ENCODE measurements around the gene LMAN2L. TPM values are rescaled to one million over a fixed set of nuclear protein-coding genes. Genes with fewer than 3 reads are reported as not detected.

The LMAN2L gene
- total and polyA plus RNA-seq, 2 of the 8 experiments (the other 6 are each of a cell fraction or from before 2014, with no cell fraction given): 14.3 to 17.6 TPM

GRCh38 chr2:96661324-96661723 lies 78.5 kb downstream of the LMAN2L start:
- Histone ChIP-seq H2BK12ac (ENCODE audit: low read depth, low read length) (no peak overlapping the region), H4K8ac (ENCODE audit: extremely low read depth, insufficient read depth, low read length) (no peak overlapping the region), H3K4ac (replicated peaks; ENCODE audit: insufficient read length, low read depth, low read length) (no peak overlapping the region), H3K27me3 (replicated peaks in 1 of 4; ENCODE audit: control insufficient read depth in 3 of 4, extremely low read depth in 1 of 4, insufficient read depth in 3 of 4, low read length in 3 of 4) (no peaks in the 10 kb centered on the region), H2BK15ac (ENCODE audit: low read length) (no peak overlapping the region), H3K36me3 (ENCODE audit: control insufficient read depth in 2 of 4, insufficient read depth in 4 of 4, low read length in 3 of 4) (no peaks in the 10 kb centered on the region), H3K79me1 (ENCODE audit: low read depth, low read length) (no peaks in the 10 kb centered on the region), H3K18ac (ENCODE audit: extremely low read depth, low read length) (no peak overlapping the region), H3K27ac (ENCODE audit: low read depth, low read length) (no peak overlapping the region), H2AK5ac (ENCODE audit: low read depth, low read length) (no peak overlapping the region), H3K23me2 (ENCODE audit: low read depth, low read length) (no peaks in the 10 kb centered on the region), H3K4me3 (ENCODE audit: extremely low read depth in 1 of 4, insufficient read depth in 2 of 4, low read depth in 3 of 4, low read length in 4 of 4) (no peak overlapping the region), H2BK20ac (ENCODE audit: low read length) (no peak overlapping the region), H3K9me3 (ENCODE audit: insufficient read depth in 2 of 2, low read depth in 1 of 2, low read length in 1 of 2) (peaks cover 0 to 4% of the 10 kb centered on the region in 2 experiments; a peak in 2 of 4 replicates), H3K9ac (replicated peaks in 1 of 4; ENCODE audit: extremely low read depth in 1 of 4, low read depth in 3 of 4, low read length in 3 of 4) (no peak overlapping the region), H3K4me2 (ENCODE audit: insufficient read depth in 1 of 2, low read depth in 2 of 2, low read length in 2 of 2) (no peak overlapping the region), H2AFZ (ENCODE audit: low read length) (no peak overlapping the region), H3K79me2 (ENCODE audit: control insufficient read depth in 1 of 2, insufficient read depth in 2 of 2, low read length in 2 of 2) (no peaks in the 10 kb centered on the region), H3K56ac (replicated peaks; ENCODE audit: insufficient read length, low read depth, low read length) (no peak overlapping the region), H3K14ac (ENCODE audit: insufficient read length) (no peak overlapping the region), H2BK120ac (replicated peaks; ENCODE audit: low read depth, low read length) (no peak overlapping the region), H2BK5ac (ENCODE audit: low read depth, low read length) (no peak overlapping the region), H3K23ac (ENCODE audit: insufficient read length) (no peak overlapping the region), H4K20me1 (replicated peaks in 1 of 2; ENCODE audit: control insufficient read depth in 1 of 2, insufficient read depth in 2 of 2, low read length in 2 of 2) (no peaks in the 10 kb centered on the region), H4K91ac (replicated peaks; ENCODE audit: insufficient read length, low read length) (no peak overlapping the region), H3K4me1 (replicated peaks in 1 of 4; ENCODE audit: control insufficient read depth in 3 of 4, insufficient read depth in 4 of 4, low read length in 3 of 4) (no peaks in the 10 kb centered on the region), H4K5ac (ENCODE audit: insufficient read length, low read depth, low read length) (no peak overlapping the region)
- DNase-seq (ENCODE audit: low read depth in 1 of 2, low spot score in 2 of 2) (no peak), FAIRE-seq (no peak)
- CTCF ChIA-PET (ENCODE audit: partially characterized antibody): no interaction called here
- POLR2A ChIA-PET (ENCODE audit: partially characterized antibody): interaction anchor here (1.0 kb wide), 1 partner anchor 20 kb away, joined by 3 read pairs; no protein-coding TSS in a partner anchor
- WGBS, 2 experiments (ENCODE audit: extremely low coverage in 1 of 2, insufficient coverage in 1 of 2, insufficient read length in 1 of 2, insufficient replicate concordance in 2 of 2, low coverage in 1 of 2, low lambda C conversion rate in 2 of 2, missing lambda C conversion rate in 1 of 2): 98% methylated on average over 6 of the region's 6 CpGs; no CpG with 5 or more reads in 1 of the 2 experiments
- no peak for TF ChIP-seq EZH2 (IDR thresholded peaks at IDR 0.05; ENCODE audit: low read depth, low read length, severe bottlenecking)
- TF ChIP-seq GTF2F1 (IDR thresholded peaks at IDR 0.05; ENCODE audit: borderline replicate concordance, low read depth, low read length): no peak
- TF ChIP-seq TAF1 (IDR thresholded peaks at IDR 0.05; ENCODE audit: low read depth, low read length): no peak
- TF ChIP-seq RBBP5 (IDR thresholded peaks at IDR 0.05; ENCODE audit: borderline replicate concordance, low read depth, low read length): no peak
- TF ChIP-seq RFX5 (IDR thresholded peaks at IDR 0.05; ENCODE audit: borderline replicate concordance, low read depth, low read length): no peak
- no peak for TF ChIP-seq CEBPB (IDR thresholded peaks at IDR 0.05; ENCODE audit: low read depth, low read length)
- TF ChIP-seq CTCF (IDR thresholded peaks at IDR 0.05; ENCODE audit: control extremely low read depth in 1 of 3, insufficient read depth in 1 of 3, low read depth in 1 of 3, low read length in 3 of 3): no peak
- TF ChIP-seq SP4 (IDR thresholded peaks at IDR 0.05; ENCODE audit: low read length): no peak
- no peak for TF ChIP-seq MAX (IDR thresholded peaks at IDR 0.05)
- no peak for TF ChIP-seq RAD21 (IDR thresholded peaks at IDR 0.05 in 1 of 2, conservative IDR thresholded peaks at IDR 0.05 in 1 of 2; ENCODE audit: low read depth in 2 of 2, low read length in 2 of 2)
- no peak for TF ChIP-seq SRF (IDR thresholded peaks at IDR 0.05; ENCODE audit: low read depth, low read length)
- TF ChIP-seq SIRT6 (IDR thresholded peaks at IDR 0.05; ENCODE audit: low read length): no peak

Measured in H1 (cell line).